B cell (primary cell): Measurements from ENCODE around the gene THSD4. TPM values are rescaled to one million over a fixed set of nuclear protein-coding genes. Genes with fewer than 3 reads are reported as not detected.

ENCODE experiments used
- ATAC-seq: fragments of 200-7000 bp; cut with Tn5 transposase; one replicate; pipeline ENCODE4 v1.10.0; 2021; ENCODE audit warnings: low read depth, mild to moderate bottlenecking, moderate number of reproducible peaks, moderate library complexity
- CTCF ChIA-PET: fragments of 350-600 bp; sonication (Branson Sonifier 250); formaldehyde crosslinking; loops from one replicate; lab custom pipeline; 2021; ENCODE audit warnings: antibody characterized with exemption, inconsistent platforms; lab: Charles Lee
- POLR2A ChIA-PET: fragments of 350-600 bp; sonication (Branson Sonifier 250); formaldehyde crosslinking; loops from one replicate; lab custom pipeline; 2021; ENCODE audit warnings: antibody characterized with exemption; lab: Charles Lee
- DNase-seq: peaks from one replicate; pipeline ENCODE4 v3.0.0; 2013
- H2AFZ ChIP-seq: 2 replicates; pipeline ENCODE4 v1.6.1; 2012; ENCODE audit warnings: mild to moderate bottlenecking, low read depth, low read length; ENCODE audit not compliant: insufficient read depth, poor library complexity, severe bottlenecking
- H3K27ac ChIP-seq, 2 donors: 1 replicate in 1 of 2; 2 replicates in 1 of 2; pipeline ENCODE4 v1.5.1; 2012 to 2013; ENCODE audit warnings: low read length in 2 of 2, mild to moderate bottlenecking in 2 of 2, moderate library complexity in 1 of 2
- H3K27me3 ChIP-seq, 4 experiments: fragments of 200-600 bp in 1 of 4; sonication (generic) in 1 of 4; replicated peaks in 1 of 4; 1 replicate in 2 of 4; 2 replicates in 2 of 4; pipeline versions ENCODE4 v1.6.1 to v1.7.0; 2013 to 2016; ENCODE audit warnings: low read length in 3 of 4, mild to moderate bottlenecking in 2 of 4, mixed read lengths in 1 of 4, moderate library complexity in 1 of 4; ENCODE audit not compliant: insufficient read depth in 4 of 4, control insufficient read depth in 3 of 4; ENCODE audit errors: control extremely low read depth in 1 of 4
- H3K36me3 ChIP-seq, 2 experiments: replicated peaks in 1 of 2; 1 replicate in 1 of 2; 2 replicates in 1 of 2; pipeline versions ENCODE4 v1.6.1 to v1.7.1; 2013; ENCODE audit warnings: low read length in 1 of 2; ENCODE audit not compliant: insufficient read depth in 2 of 2, control insufficient read depth in 1 of 2; ENCODE audit errors: control extremely low read depth in 1 of 2, extremely low read depth in 1 of 2
- H3K4me1 ChIP-seq, 2 donors: fragments of 200-600 bp in 1 of 2; sonication (generic) in 1 of 2; 1 replicate in 1 of 2; 2 replicates in 1 of 2; pipeline versions ENCODE4 v1.5.1 to v1.6.1; 2013 to 2017; ENCODE audit warnings: low read length in 2 of 2; ENCODE audit not compliant: control insufficient read depth in 2 of 2, insufficient read depth in 2 of 2
- H3K4me2 ChIP-seq: replicated peaks from 2 replicates; pipeline ENCODE3; 2012; ENCODE audit warnings: mild to moderate bottlenecking, low read depth, low read length; ENCODE audit not compliant: poor library complexity, severe bottlenecking
- H3K4me3 ChIP-seq, 5 experiments: fragments of 200-600 bp in 1 of 5; sonication (generic) in 1 of 5; 1 replicate in 3 of 5; 2 replicates in 2 of 5; pipeline versions ENCODE4 v1.5.1 to v1.7.0; 2011 to 2016; ENCODE audit warnings: low read length in 4 of 5, mild to moderate bottlenecking in 4 of 5, low read depth in 2 of 5, control low read depth in 1 of 5, moderate library complexity in 1 of 5; ENCODE audit not compliant: insufficient read depth in 1 of 5; ENCODE audit errors: control extremely low read depth in 1 of 5, extremely low read depth in 1 of 5
- H3K79me2 ChIP-seq: fragments of 200-600 bp; sonication (generic); one replicate; pipeline ENCODE4 v1.6.0; 2016; ENCODE audit warnings: low read length; ENCODE audit not compliant: control insufficient read depth, insufficient read depth
- H3K9ac ChIP-seq: fragments of 200-600 bp; sonication (generic); 2 replicates; pipeline ENCODE4 v1.6.1; 2017; ENCODE audit warnings: mild to moderate bottlenecking, low read length, moderate library complexity
- H3K9me3 ChIP-seq, 3 donors: one replicate each; pipeline versions ENCODE4 v1.6.1 to v1.7.1; 2013; ENCODE audit warnings: low read length in 2 of 3; ENCODE audit not compliant: control insufficient read depth in 2 of 3, insufficient read depth in 1 of 3; ENCODE audit errors: control extremely low read depth in 1 of 3
- H4K20me1 ChIP-seq: 2 replicates; pipeline ENCODE4 v1.6.0; 2012; ENCODE audit warnings: mild to moderate bottlenecking, low read length; ENCODE audit not compliant: insufficient read depth, control insufficient read depth, poor library complexity, severe bottlenecking
- H3K27ac Mint-ChIP-seq: one replicate; pipeline ENCODE4 v1.8.0; 2021; ENCODE audit warnings: mixed read lengths
- H3K27me3 Mint-ChIP-seq: one replicate; pipeline ENCODE4 v1.8.0; 2021; ENCODE audit warnings: mixed read lengths
- H3K4me1 Mint-ChIP-seq: one replicate; pipeline ENCODE4 v1.8.0; 2021; ENCODE audit warnings: mixed read lengths
- H3K4me3 Mint-ChIP-seq: one replicate; pipeline ENCODE4 v1.8.0; 2021; ENCODE audit warnings: mixed read lengths
- H3K9me3 Mint-ChIP-seq: one replicate; pipeline ENCODE4 v1.8.0; 2022; ENCODE audit warnings: mixed read lengths; ENCODE audit not compliant: insufficient read depth
- EZH2 ChIP-seq: IDR thresholded peaks from 2 replicates; pipeline ENCODE4 v1.6.1; 2012; ENCODE audit warnings: borderline replicate concordance, low read depth, mild to moderate bottlenecking, moderate library complexity, low read length; ENCODE audit not compliant: insufficient read depth, poor library complexity, severe bottlenecking
- WGBS: methylation state at CpG from one replicate; pipeline ENCODE4 v1.1.5; 2013; ENCODE audit warnings: missing lambda C conversion rate; ENCODE audit not compliant: insufficient coverage; 5-methylcytosine and 5-hydroxymethylcytosine counted together
- intact Hi-C: fragments of 100-400 bp; cut with micrococcal nuclease; formaldehyde crosslinking; loops from one replicate; pipeline ENCODE4 v1.10.0; 2022
- polyA plus RNA-seq: library from polyadenylated mRNA; depleted of rRNA; stranded (reverse); fragments of >200 nt; gene quantifications from 2 replicates; pipeline ENCODE4 v1.2.3, GENCODE V29; 2012
- total RNA-seq, 2 donors: library from RNA; stranded (reverse); fragments of 120-200 nt in 1 of 2; gene quantifications; 1 replicate in 1 of 2; 2 replicates in 1 of 2; pipeline versions ENCODE4 v1.2.3 to v1.2.4, GENCODE V29; 2013 to 2022
- TF ChIP-seq, protein P1 (sequence below): fragments of 200-600 bp; IDR thresholded peaks from one replicate; pipeline ENCODE4 v1.8.0; 2022; ENCODE audit warnings: antibody characterized with exemption, mild to moderate bottlenecking

Gene THSD4
- total and polyA plus RNA-seq, 2 donors (not counting 1 experiment from before 2014, with no cell fraction given) = not detected

GRCh38 chr15:71708741-71709140 lies 593.5 kb downstream of the THSD4 start:
- 90% methylated on average over 8 of the region's 11 CpGs for WGBS
- ChIA-PET CTCF (no interaction called here), POLR2A (no interaction called here)
- DNase-seq = no peak
- Histone ChIP-seq H3K4me2 (no peak overlapping the region), H3K27ac (no peak overlapping the region), H3K9me3 (peaks cover 0 to under 1% (median 0%) of the 10 kb centered on the region in 3 donors), H4K20me1 (no peaks in the 10 kb centered on the region), H3K4me1 (no peaks in the 10 kb centered on the region), H3K4me3 (no peak overlapping the region), H3K9ac (no peak overlapping the region), H3K36me3 (no peaks in the 10 kb centered on the region), H3K27me3 (peaks cover 0 to 8% (median 0%) of the 10 kb centered on the region in 4 experiments), H3K79me2 (no peaks in the 10 kb centered on the region), H2AFZ (no peak overlapping the region)
- Mint-ChIP-seq H3K27me3 (peaks cover 44% of the 10 kb centered on the region), H3K4me3 (no peak overlapping the region), H3K4me1 (no peaks in the 10 kb centered on the region), H3K27ac (no peak overlapping the region), H3K9me3 (no peaks in the 10 kb centered on the region)
- no peak for ATAC-seq
- TF ChIP-seq EZH2 = no peak
- TF ChIP-seq, protein P1, sequence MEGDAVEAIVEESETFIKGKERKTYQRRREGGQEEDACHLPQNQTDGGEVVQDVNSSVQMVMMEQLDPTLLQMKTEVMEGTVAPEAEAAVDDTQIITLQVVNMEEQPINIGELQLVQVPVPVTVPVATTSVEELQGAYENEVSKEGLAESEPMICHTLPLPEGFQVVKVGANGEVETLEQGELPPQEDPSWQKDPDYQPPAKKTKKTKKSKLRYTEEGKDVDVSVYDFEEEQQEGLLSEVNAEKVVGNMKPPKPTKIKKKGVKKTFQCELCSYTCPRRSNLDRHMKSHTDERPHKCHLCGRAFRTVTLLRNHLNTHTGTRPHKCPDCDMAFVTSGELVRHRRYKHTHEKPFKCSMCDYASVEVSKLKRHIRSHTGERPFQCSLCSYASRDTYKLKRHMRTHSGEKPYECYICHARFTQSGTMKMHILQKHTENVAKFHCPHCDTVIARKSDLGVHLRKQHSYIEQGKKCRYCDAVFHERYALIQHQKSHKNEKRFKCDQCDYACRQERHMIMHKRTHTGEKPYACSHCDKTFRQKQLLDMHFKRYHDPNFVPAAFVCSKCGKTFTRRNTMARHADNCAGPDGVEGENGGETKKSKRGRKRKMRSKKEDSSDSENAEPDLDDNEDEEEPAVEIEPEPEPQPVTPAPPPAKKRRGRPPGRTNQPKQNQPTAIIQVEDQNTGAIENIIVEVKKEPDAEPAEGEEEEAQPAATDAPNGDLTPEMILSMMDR = no peak
- intact Hi-C loops = no loop called here

DNA sequence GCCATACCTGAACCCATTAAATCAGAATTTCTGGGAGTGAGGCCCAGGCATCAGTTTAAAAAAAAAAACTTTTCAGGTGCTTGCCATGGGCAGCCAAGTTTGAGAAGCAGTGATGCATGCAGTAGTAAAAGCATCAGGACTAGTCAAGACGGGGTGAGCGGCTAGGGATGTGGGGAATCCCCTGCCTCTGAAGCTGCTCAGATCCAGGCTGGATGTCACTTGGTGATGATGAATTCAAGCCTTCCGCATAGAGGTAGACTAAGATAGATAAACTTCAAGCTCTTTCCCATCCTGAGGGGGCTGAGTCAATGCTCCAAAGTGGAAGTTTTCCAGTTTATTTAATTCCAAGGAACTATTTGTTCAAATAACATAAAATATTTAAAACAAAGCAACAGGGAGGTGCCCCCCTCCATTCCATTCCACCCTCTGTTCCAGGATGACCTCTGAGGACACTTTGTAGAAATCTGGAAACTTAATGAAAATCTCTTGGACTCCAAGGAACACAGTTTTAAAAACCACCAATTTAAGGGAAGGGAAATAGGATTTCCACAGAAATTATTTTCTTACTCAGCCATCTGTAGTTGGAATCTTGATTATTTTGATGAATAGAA lies 594.6 kb downstream of the THSD4 start:
- Mint-ChIP-seq H3K4me3 (no peak overlapping the region), H3K27me3 (peaks cover 41% of the 10 kb centered on the region), H3K27ac (no peak overlapping the region), H3K4me1 (no peaks in the 10 kb centered on the region), H3K9me3 (no peaks in the 10 kb centered on the region)
- ATAC-seq (no peak), DNase-seq (no peak)
- Histone ChIP-seq H3K79me2 (no peaks in the 10 kb centered on the region), H3K4me1 (no peaks in the 10 kb centered on the region), H3K4me3 (no peak overlapping the region), H4K20me1 (no peaks in the 10 kb centered on the region), H3K36me3 (no peaks in the 10 kb centered on the region), H3K4me2 (no peak overlapping the region), H3K9me3 (no peaks in the 10 kb centered on the region), H2AFZ (no peak overlapping the region), H3K27ac (no peak overlapping the region), H3K27me3 (peaks cover 0 to 8% (median 0%) of the 10 kb centered on the region in 4 experiments), H3K9ac (no peak overlapping the region)
- no peak for TF ChIP-seq EZH2
- TF ChIP-seq, protein P1 = no peak
- ChIA-PET POLR2A (no interaction called here), CTCF (no interaction called here)
- 60% methylated on average over 1 of the region's 3 CpGs for WGBS
- intact Hi-C loops = no loop called here
